Measurements from ENCODE around the gene HSD17B13.

- TF ChIP-seq ESRRG (CRISPR knock-in tag; IDR thresholded peaks at IDR 0.05), result no peak
- TF ChIP-seq CREB5 (CRISPR knock-in tag; IDR thresholded peaks at IDR 0.05; ENCODE audit: low read depth), result no peak
- TF ChIP-seq ZNF8 (CRISPR knock-in tag; IDR thresholded peaks at IDR 0.05), result no peak
- TF ChIP-seq POU6F1 (CRISPR knock-in tag; IDR thresholded peaks at IDR 0.05; ENCODE audit: borderline replicate concordance, low read depth), result no peak
- TF ChIP-seq PATZ1 (CRISPR knock-in tag; IDR thresholded peaks at IDR 0.05; ENCODE audit: borderline replicate concordance), result no peak
Observed at GRCh38 chr4:87268411-87268810, 54.3 kb downstream of the HSD17B13 start.
